NCI-H2107 treated with DMSO at 0.1 percent for 48 hours (cell line): ENCODE results near the gene MRPL42.
"Not testable (repeated sequence)": the region's sequence is repeated elsewhere in the genome, so short reads cannot be mapped to it uniquely, and the experiment has no call there.

Experiments
- DNase-seq: peaks from one replicate; lab custom pipeline; 2025; ENCODE audit not compliant: unreplicated experiment; lab: John Stamatoyannopoulos, UW

Gene MRPL42

DNA sequence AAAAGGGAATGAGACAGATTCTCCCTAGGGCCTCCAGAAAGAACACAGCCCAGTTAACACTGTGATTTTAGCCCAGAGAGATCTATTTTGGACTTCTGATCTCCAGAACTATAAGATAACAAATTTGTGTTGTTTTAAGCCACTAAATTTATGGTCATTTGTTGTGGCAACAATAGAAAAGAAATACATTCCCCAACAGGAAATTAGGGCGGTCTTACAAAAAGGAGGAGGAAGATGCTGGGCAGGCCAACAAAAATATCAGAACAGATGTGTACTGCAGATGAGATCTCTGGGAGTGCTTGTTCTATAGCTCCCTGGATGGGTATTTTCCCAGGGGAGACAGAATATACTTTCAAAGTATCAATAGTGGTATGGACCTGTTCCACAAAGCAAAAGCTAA lies 73.2 kb downstream of the MRPL42 start:
- no peak for DNase-seq

- no peak for DNase-seq
Measured at GRCh38 chr12:93541578-93542225, 74.4 kb downstream of the MRPL42 start.

DNA sequence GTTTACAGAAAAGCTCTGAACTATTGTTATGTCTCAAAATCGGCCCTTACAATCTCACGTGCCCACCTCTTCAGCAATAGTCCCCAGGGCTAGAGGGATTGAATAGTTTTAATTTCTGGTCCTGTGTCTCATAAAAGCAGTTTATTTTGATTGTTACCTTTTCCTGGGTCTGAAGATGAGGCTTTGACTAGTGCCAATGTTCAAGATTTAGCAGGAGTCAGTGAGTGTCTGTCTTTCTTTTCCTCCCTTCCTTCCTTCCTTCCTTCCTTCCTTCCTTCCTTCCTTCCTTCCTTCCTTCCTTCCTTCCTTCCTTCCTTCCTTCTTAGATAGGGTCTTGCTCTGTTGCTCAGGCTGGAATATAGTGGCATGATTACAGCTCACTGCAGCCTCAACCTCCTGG lies 80.5 kb downstream of the MRPL42 start:
- no peak for DNase-seq

- DNase-seq, result no peak
Measured at GRCh38 chr12:93549174-93549573, 81.9 kb downstream of the MRPL42 start.

DNA sequence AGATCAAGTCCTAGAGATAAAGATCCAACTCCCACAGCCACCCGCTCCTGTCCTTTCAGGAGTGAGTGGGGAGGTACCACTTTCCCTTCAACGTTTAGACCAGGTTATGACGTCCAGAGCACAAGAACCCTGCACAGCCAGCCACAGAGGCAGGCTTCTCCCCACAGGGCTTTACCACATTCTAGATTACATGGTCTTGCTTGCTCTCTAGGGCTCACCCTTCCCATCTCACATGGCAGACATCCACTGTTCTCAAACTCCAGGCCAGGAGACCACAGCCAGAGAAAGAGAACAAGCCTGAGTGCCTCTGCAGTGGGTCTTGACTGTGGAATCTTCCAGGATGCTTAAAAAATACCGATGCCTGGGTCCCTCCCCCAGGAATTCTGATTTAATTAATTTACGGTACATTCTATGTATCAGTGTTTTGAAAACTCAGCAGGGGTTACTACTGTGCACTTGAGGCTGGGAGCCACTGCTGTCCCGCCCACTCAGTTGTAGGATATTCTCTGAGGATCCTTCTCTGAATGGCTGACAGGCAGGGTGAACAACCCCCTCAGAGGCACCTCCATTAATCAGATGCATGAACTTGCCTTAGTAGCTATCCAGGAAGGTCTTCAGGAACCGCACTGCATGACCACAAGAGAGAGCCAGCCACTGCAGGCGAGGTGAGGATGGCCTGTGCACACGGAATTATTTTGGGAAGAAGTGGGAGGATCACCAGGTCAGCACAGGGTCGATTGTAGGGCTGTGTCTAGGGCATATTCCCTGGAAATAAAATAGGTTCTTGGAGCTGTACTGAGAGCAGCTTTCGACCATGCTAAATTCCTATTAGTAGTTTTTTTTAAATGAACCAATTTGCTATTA lies 83.7 kb downstream of the MRPL42 start:
- DNase-seq, result no peak

DNA sequence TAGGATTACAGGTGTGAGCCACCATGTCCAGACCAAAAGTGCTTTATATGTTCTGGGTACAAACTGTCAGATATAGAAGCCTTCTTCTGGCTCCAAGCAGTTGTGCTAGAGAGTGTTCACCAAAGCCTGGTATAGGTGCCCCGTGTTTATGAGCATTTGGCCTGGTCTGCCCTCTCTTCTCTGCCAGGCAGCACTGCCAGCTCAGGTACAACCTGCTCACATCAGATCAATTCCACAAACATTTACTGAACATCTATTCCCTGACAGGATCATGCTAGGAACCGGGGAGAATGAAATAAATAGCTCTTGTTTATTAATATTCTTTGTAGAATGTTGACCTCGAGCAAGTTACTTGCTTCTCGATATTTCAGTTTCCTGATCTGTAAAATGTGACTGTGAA lies 85.1 kb downstream of the MRPL42 start:
- DNase-seq, result no peak

- DNase-seq, result not testable (repeated sequence)
Measured at GRCh38 chr12:93557879-93558278, 90.6 kb downstream of the MRPL42 start.

DNA sequence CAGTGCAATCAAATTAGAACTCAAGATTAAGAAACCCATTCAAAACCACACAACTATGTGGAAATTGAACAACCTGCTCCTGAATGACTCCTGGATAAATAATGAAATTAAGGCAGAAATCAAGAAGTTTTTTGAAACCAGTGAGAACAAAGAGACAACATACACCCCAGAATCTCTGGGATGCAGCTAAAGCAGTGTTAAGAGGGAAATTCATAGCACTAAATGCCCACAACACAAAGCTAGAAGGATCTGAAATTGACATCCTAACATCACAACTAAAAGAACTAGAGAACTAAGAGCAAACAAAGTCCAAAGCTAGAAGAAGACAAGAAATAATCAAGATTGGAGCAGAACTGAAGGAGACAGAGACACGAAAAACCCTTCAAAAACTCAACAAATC lies 91.4 kb downstream of the MRPL42 start:
- DNase-seq, result not testable (repeated sequence)

GRCh38 chr12:93563807-93564538 lies 96.7 kb downstream of the MRPL42 start:
- DNase-seq, result no peak

DNA sequence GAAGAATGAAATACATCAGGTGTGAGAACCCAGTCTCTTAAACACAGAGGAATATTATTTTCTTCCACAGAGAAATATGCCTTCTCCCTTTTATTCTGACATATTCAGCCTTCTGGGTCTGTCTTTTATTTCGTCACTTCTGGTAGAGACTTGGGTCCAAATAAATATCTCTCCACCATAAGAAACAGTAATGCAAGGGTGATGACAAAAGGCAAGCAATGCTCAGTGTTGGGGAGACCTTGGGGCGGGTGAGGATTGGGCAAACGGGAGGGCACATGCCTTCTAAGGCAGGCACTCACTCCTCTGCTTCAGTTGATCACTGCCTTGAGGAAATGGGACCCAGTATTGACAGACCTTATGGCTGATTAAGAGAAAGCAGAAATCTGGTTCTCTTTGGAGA lies 98.4 kb downstream of the MRPL42 start:
- DNase-seq, result no peak
